Gastrocnemius medialis (tissue), 4 donors: Measurements from ENCODE around the gene IL18.

Experiments
- POLR2A ChIP-seq, 2 donors: fragments of 450-650 bp; IDR thresholded peaks; one replicate each; pipeline ENCODE4 v1.6.1; 2017; ENCODE audit warnings: antibody characterized with exemption in 2 of 2, mild to moderate bottlenecking in 2 of 2, moderate library complexity in 2 of 2
- TF ChIP-seq, protein P1 (sequence below), 5 experiments: fragments of 450-650 bp in 3 of 5; fragments of 200-600 bp in 2 of 5; sonication (generic) in 2 of 5; IDR thresholded peaks in 4 of 5; conservative IDR thresholded peaks in 1 of 5; 1 replicate in 4 of 5; 2 replicates in 1 of 5; pipeline ENCODE4 v1.5.1; 2016 to 2019; ENCODE audit warnings: antibody characterized with exemption in 5 of 5, mild to moderate bottlenecking in 3 of 5, moderate library complexity in 3 of 5

GRCh38 chr11:112127056-112127455 is 36.8 kb downstream of the IL18 start:
- TF ChIP-seq, protein P1, sequence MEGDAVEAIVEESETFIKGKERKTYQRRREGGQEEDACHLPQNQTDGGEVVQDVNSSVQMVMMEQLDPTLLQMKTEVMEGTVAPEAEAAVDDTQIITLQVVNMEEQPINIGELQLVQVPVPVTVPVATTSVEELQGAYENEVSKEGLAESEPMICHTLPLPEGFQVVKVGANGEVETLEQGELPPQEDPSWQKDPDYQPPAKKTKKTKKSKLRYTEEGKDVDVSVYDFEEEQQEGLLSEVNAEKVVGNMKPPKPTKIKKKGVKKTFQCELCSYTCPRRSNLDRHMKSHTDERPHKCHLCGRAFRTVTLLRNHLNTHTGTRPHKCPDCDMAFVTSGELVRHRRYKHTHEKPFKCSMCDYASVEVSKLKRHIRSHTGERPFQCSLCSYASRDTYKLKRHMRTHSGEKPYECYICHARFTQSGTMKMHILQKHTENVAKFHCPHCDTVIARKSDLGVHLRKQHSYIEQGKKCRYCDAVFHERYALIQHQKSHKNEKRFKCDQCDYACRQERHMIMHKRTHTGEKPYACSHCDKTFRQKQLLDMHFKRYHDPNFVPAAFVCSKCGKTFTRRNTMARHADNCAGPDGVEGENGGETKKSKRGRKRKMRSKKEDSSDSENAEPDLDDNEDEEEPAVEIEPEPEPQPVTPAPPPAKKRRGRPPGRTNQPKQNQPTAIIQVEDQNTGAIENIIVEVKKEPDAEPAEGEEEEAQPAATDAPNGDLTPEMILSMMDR (IDR thresholded peaks at IDR 0.05 in 4 of 5, conservative IDR thresholded peaks at IDR 0.05 in 1 of 5), result no peak
- no peak for TF ChIP-seq POLR2A (IDR thresholded peaks at IDR 0.05)
